GM12878 (cell line): Measurements from ENCODE around the gene SLC2A5. TPM values are rescaled to one million over a fixed set of nuclear protein-coding genes. Genes with fewer than 3 reads are reported as not detected.

Experiments
- ATAC-seq: fragments of 200-7000 bp; cut with Tn5 transposase; 3 replicates; pipeline ENCODE4 v1.9.1; 2020; ENCODE audit warnings: mild to moderate bottlenecking, moderate library complexity
- BruUV-seq: library from RNA; stranded (reverse); fragments of 400-500 nt; replicated peaks from 2 replicates; lab custom pipeline; 2021; lab: Mats Ljungman, UMichigan
- CTCF ChIA-PET: fragments of 300-600 bp; sonication (Branson Sonifier 250); formaldehyde crosslinking; extraction: SDS; loops from one replicate; lab custom pipeline; 2021; ENCODE audit warnings: inconsistent platforms; lab: Yijun Ruan, JAX
- POLR2A ChIA-PET: fragments of 350-600 bp; formaldehyde crosslinking; extraction: SDS; loops from one replicate; lab custom pipeline; 2021; ENCODE audit warnings: inconsistent platforms; lab: Charles Lee
- RAD21 ChIA-PET: fragments of 300-600 bp; sonication (Branson Sonifier 250); formaldehyde crosslinking; loops from one replicate; lab custom pipeline; 2023; ENCODE audit warnings: antibody characterized with exemption; ENCODE audit not compliant: unreplicated experiment; lab: Charles Lee
- SMC1A ChIA-PET: fragments of 300-600 bp; sonication (Branson Sonifier 250); formaldehyde crosslinking; loops from one replicate; lab custom pipeline; 2023; ENCODE audit not compliant: unreplicated experiment, uncharacterized antibody; lab: Charles Lee
- DNase-seq: peaks from one replicate; pipeline ENCODE4 v3.0.0-alpha.2; 2011; ENCODE audit warnings: low read depth, low spot score
- FAIRE-seq: peaks from 3 replicates; lab custom pipeline; 2011; peaks lifted over from hg19 to GRCh38; lab: Jason Lieb, UNC
- H2AFZ ChIP-seq: 2 replicates; pipeline ENCODE4 v1.6.0; 2011; ENCODE audit warnings: low read depth, low read length, control low read depth; ENCODE audit not compliant: control insufficient read depth
- H3K27ac ChIP-seq: 2 replicates; pipeline ENCODE4 v1.5.1; 2011; ENCODE audit warnings: control low read depth; ENCODE audit not compliant: control insufficient read depth, insufficient read depth
- H3K27me3 ChIP-seq, 2 experiments: replicated peaks in 1 of 2; 2 replicates each; pipeline versions ENCODE4 v1.6.0 to v1.6.1; 2011; ENCODE audit warnings: low read length in 1 of 2; ENCODE audit not compliant: control insufficient read depth in 2 of 2, insufficient read depth in 2 of 2
- H3K36me3 ChIP-seq, 2 experiments: 2 replicates each; pipeline ENCODE4 v1.5.1; 2011; ENCODE audit warnings: low read length in 1 of 2; ENCODE audit not compliant: control insufficient read depth in 2 of 2, insufficient read depth in 2 of 2
- H3K4me1 ChIP-seq: 2 replicates; pipeline ENCODE4 v1.6.1; 2011; ENCODE audit warnings: mild to moderate bottlenecking, low read length, moderate library complexity, mixed read lengths; ENCODE audit not compliant: control insufficient read depth, insufficient read depth
- H3K4me2 ChIP-seq: 2 replicates; pipeline ENCODE4 v1.6.0; 2011; ENCODE audit warnings: control low read depth; ENCODE audit not compliant: control insufficient read depth, insufficient read depth
- H3K4me3 ChIP-seq: fragments of 200-600 bp; sonication (generic); 2 replicates; pipeline ENCODE4 v1.5.1; 2016
- H3K79me2 ChIP-seq: 2 replicates; pipeline ENCODE4 v1.6.0; 2011; ENCODE audit warnings: low read length; ENCODE audit not compliant: control insufficient read depth, insufficient read depth
- H3K9ac ChIP-seq: 2 replicates; pipeline ENCODE4 v1.8.0; 2011; ENCODE audit warnings: low read length, control low read depth, mixed read lengths; ENCODE audit not compliant: control insufficient read depth, insufficient read depth
- H3K9me3 ChIP-seq: replicated peaks from 3 replicates; pipeline ENCODE4 v1.5.1; 2011; ENCODE audit warnings: mild to moderate bottlenecking, low read length; ENCODE audit not compliant: control insufficient read depth, insufficient read depth
- H4K20me1 ChIP-seq: 2 replicates; pipeline ENCODE4 v1.6.0; 2011; ENCODE audit not compliant: control insufficient read depth, insufficient read depth
- ATF2 ChIP-seq: IDR thresholded peaks from 2 replicates; pipeline ENCODE4 v1.6.1; 2012; ENCODE audit warnings: low read length, inconsistent platforms
- CHD1 ChIP-seq: IDR thresholded peaks from 2 replicates; pipeline ENCODE4 v1.6.1; 2012; ENCODE audit warnings: low read depth, low read length, improper control_type of control experiment
- KDM1A ChIP-seq: fragments of 200-600 bp; sonication (generic); IDR thresholded peaks from 2 replicates; pipeline ENCODE4 v1.6.1; 2016; ENCODE audit warnings: borderline replicate concordance
- NFXL1 ChIP-seq: fragments of 450-650 bp; IDR thresholded peaks from 2 replicates; pipeline ENCODE4 v1.6.1; 2017; ENCODE audit warnings: antibody characterized with exemption, mild to moderate bottlenecking, borderline replicate concordance
- PAX5 ChIP-seq: IDR thresholded peaks from 2 replicates; pipeline ENCODE4 v1.6.1; 2011; ENCODE audit warnings: low read depth, low read length, borderline replicate concordance
- RAD21 ChIP-seq: IDR thresholded peaks from 2 replicates; pipeline ENCODE4 v1.6.1; 2011; ENCODE audit warnings: mild to moderate bottlenecking, low read depth, low read length, moderate library complexity; ENCODE audit not compliant: insufficient read depth
- RELA ChIP-seq: fragments of 450-650 bp; IDR thresholded peaks from 2 replicates; pipeline ENCODE4 v1.8.0; 2014; ENCODE audit warnings: borderline replicate concordance; ENCODE audit not compliant: partially characterized antibody
- SMAD5 ChIP-seq: IDR thresholded peaks from 2 replicates; pipeline ENCODE4 v1.6.1; 2016; ENCODE audit warnings: antibody characterized with exemption, low read depth
- SMARCA5 ChIP-seq: fragments of 450-650 bp; IDR thresholded peaks from 2 replicates; pipeline ENCODE4 v1.6.1; 2017; ENCODE audit warnings: mild to moderate bottlenecking
- SREBF1 ChIP-seq: IDR thresholded peaks from 2 replicates; pipeline ENCODE4 v1.6.1; 2012; ENCODE audit warnings: mild to moderate bottlenecking, low read length
- YBX1 ChIP-seq: fragments of 450-650 bp; IDR thresholded peaks from 2 replicates; pipeline ENCODE4 v1.6.1; 2016; ENCODE audit warnings: antibody characterized with exemption
- ZNF622 ChIP-seq: fragments of 450-650 bp; IDR thresholded peaks from 2 replicates; pipeline ENCODE4 v1.6.1; 2017; ENCODE audit warnings: mild to moderate bottlenecking, inconsistent platforms
- WGBS: methylation state at CpG from one replicate; pipeline ENCODE4 v1.1.6; 2016; ENCODE audit warnings: low lambda C conversion rate; ENCODE audit not compliant: insufficient replicate concordance, insufficient coverage; ENCODE audit errors: missing lambda C conversion rate; 5-methylcytosine and 5-hydroxymethylcytosine counted together
- in situ Hi-C: fragments of 300-500 bp; cut with MboI; formaldehyde crosslinking; loops from 9 replicates; pipeline ENCODE4 v1.14.3; 2018; ENCODE audit warnings: mixed read lengths
- intact Hi-C: fragments of 100-400 bp; cut with micrococcal nuclease; formaldehyde crosslinking; loops from one replicate; pipeline ENCODE4 v1.14.2; 2022; ENCODE audit not compliant: unreplicated experiment
- polyA plus RNA-seq, 11 experiments: library from polyadenylated mRNA; depleted of rRNA in 4 of 11; unstranded in 6 of 11; stranded (reverse) in 5 of 11; fragments of >200 nt; fragmentation: Nextera tagmentation in 4 of 11; fragmentation: Illumina TruSeq in 1 of 11; extraction: Ambion mirVana in 4 of 11; extraction: Trizol in 1 of 11; gene quantifications; 1 replicate in 1 of 11; 2 replicates in 10 of 11; pipeline versions ENCODE4 v1.2.1 to v1.2.3, GENCODE V29; 2011 to 2016; ENCODE audit warnings: inconsistent platforms in 2 of 11, missing spikeins in 2 of 11, low read depth in 1 of 11
- total RNA-seq, 4 experiments: library from RNA; depleted of rRNA in 3 of 4; stranded (reverse); fragments of >200 nt in 3 of 4; fragmentation: Illumina TruSeq in 1 of 4; extraction: Trizol in 1 of 4; gene quantifications; 2 replicates each; pipeline versions ENCODE4 v1.2.1 to v1.2.3, GENCODE V29; 2013 to 2021

SLC2A5 gene
- total and polyA plus RNA-seq, 10 of the 15 experiments (the other 5 are each of a cell fraction or from before 2014, with no cell fraction given): 4.5 to 76.6 (median 23.9) TPM

GRCh38 chr1:9062021-9062471 is 7.4 kb downstream of the SLC2A5 start:
- no peak for DNase-seq
- ChIA-PET RAD21 (interaction anchor here (0.8 to 3.5 kb wide), 10 partner anchors 8 to 500 kb away, joined by 3 to 15 read pairs (median 4); no protein-coding TSS in a partner anchor), POLR2A (interaction anchor here (0.9 to 2.3 kb wide), 9 partner anchors 11 to 134 kb away, joined by 3 to 9 read pairs (median 4); no protein-coding TSS in a partner anchor), SMC1A (interaction anchor here (0.6 to 5.2 kb wide), 15 partner anchors 11 to 143 kb away, joined by 3 to 59 read pairs (median 5); no protein-coding TSS in a partner anchor), CTCF (interaction anchor here (0.7 to 3.4 kb wide), 14 partner anchors 8 to 74 kb away, joined by 3 to 18 read pairs (median 3); partner anchors contain the start of gene SLC2A5)
- Histone ChIP-seq H3K36me3 (peaks cover 4 to 9% of the 10 kb centered on the region in 2 experiments), H3K4me1 (peaks cover 30% of the 10 kb centered on the region), H3K9me3 (no peaks in the 10 kb centered on the region), H4K20me1 (no peaks in the 10 kb centered on the region; the same call in 1 of the 2 replicates), H3K4me2 (peak overlapping the region; percentile 57), H2AFZ (0 out of 2 replicates have a peak overlapping the region, but pooled peaks have one; percentile 4), H3K79me2 (peaks cover 53% of the 10 kb centered on the region), H3K27me3 (no peaks in the 10 kb centered on the region), H3K4me3 (peak overlapping the region; percentile 37; the same call in 1 of the 2 replicates), H3K27ac (peak overlapping the region; percentile 2), H3K9ac (peak overlapping the region; percentile 10; the same call in 1 of the 2 replicates)
- no TSS peak for BruUV-seq
- no peak for ATAC-seq
- no peak for FAIRE-seq
- TF ChIP-seq CHD1 (no peak), PAX5 (no peak), ZNF622 (no peak), YBX1 (no peak), NFXL1 (no peak), SREBF1 (no peak), RELA (no peak), SMAD5 (no peak), KDM1A (no peak), ATF2 (no peak), RAD21 (no peak), SMARCA5 (no peak)
- in situ Hi-C loops (no loop called here), intact Hi-C loops (no loop called here)
- WGBS: 80% methylated on average over 7 of the region's 7 CpGs
